Measurements from ENCODE around the gene RNF41.

The RNF41 gene

GRCh38 chr12:56208006-56208405 is 13.7 kb downstream of the RNF41 start:
- no peak for DNase-seq

DNA sequence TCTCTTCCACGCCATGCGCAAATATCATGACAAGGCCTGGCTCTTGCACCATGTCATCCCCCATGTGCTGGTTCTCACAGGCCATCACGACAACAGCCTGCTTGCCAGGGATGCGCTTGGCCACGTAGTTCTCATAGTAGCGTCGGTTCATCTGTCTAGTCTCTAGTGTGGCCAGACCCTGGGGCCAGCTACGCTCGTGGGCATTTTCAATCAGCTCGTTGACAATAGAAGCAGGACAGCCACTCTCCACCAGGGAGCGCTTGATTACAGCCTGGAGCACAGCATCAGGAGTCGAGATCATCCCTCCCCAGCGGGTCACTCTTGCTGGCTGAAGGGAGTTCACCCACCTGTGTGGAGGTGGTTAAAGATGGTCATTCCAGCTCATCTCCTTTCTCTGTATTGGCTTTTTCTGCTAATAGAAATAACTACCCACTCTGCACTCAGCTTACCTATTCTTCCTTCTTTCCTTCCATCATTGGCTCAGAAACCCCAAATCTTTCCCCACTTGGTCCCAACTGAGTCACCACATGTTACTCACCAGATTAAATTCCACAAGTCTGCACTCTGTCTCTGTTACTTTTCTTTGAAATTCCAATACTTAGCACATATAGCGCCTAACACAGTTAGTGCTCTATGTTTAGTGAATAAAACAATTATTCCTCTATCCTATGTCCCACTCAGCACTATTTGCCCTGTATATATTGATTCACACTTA is 15.1 kb downstream of the RNF41 start:
- DNase-seq, result peak; percentile 50

GRCh38 chr12:56205445-56205844 is 16.3 kb downstream of the RNF41 start:
- no peak for DNase-seq

DNA sequence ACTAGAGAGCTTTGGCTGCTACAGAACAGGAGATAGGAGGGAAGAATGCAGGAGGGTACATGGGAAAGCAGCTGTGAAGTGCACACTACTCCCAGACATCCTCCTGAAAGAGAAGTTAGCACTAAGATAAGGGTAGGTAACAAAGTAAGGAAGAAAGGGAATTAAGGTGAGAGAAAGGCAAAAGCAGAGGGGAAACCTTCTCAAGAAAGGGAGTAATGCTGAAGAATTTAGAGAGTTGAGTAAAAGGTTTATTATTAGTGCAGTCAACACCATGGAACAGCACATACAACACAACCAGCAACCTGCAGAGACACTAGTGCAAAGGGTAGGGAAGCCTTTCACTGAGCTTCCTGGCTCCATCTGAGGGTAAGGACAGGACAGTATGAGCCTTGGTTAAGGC is 17.4 kb downstream of the RNF41 start:
- DNase-seq, result no peak

DNA sequence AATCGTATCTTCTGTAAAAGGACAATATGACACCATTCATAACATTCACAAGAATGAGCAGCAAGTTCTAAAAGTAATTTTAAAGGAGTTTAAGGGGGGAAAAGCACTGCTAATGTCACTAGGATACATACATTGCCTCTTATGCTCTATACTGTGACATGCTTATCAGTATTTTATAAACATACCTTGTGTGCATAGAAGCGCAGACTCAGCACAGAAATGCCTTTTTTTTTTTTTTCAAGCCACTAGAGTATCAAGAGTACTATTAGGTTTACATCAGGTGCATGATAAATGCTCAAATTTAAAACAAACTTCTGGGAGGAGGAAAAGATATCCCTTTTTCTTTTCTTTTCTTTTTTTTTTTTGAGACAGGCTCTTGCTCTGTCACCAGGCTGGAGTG is 18.9 kb downstream of the RNF41 start:
- DNase-seq, result no peak

- no peak for DNase-seq
Measured at GRCh38 chr12:56202366-56202765, 19.4 kb downstream of the RNF41 start.

DNA sequence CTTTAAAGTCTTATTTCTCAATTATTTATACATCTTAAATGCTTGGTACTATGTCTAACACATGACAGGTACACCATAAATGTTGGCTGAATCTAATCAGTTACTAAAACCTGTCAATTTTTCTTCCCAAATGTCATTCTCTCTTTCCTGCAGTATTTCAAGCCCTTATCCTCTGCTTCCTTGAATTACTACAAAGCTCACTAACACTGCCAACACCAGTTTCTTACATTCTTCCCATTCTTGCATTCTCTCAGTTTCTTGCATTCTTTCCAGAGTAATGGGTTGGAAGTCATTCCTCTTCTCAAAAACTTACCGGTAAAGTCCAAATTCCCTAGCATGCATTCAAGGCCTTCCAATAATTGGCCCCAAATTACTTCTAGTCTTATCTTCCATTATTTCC is 22.9 kb downstream of the RNF41 start:
- peak; percentile 10 for DNase-seq

DNA sequence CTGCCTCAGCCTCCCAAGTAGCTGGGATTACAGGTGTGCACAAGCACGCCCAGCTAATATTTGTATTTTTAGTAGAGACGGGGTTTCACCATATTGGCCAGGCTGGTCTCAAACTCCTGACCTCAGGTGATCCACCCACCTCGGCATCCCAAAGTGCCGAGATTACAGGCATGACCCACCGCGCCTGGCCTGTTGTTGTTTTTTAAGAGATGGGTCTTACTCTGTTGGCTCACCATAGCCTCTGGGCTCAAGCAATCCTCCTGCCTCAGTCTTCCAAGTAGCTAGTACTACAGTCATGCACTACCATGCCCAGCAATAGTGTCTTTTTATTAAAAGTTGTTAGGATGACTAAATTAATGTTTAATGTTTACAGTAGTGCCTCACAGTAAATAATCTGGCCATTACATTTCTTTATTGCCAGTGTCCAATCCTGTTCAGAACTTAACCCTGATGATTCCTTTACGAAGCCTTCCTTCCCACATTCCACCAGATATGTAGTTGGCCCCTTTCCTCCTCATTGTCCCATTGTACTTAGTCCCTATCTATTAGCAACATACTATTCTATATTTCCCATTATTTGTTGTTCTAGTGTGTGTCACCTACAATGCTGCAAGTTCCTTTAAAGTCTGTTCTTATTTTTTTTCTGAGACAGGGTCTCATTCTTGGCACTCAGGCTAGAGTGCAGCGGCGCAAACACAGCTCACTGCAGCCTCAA is 23.6 kb downstream of the RNF41 start:
- DNase-seq, result no peak

DNA sequence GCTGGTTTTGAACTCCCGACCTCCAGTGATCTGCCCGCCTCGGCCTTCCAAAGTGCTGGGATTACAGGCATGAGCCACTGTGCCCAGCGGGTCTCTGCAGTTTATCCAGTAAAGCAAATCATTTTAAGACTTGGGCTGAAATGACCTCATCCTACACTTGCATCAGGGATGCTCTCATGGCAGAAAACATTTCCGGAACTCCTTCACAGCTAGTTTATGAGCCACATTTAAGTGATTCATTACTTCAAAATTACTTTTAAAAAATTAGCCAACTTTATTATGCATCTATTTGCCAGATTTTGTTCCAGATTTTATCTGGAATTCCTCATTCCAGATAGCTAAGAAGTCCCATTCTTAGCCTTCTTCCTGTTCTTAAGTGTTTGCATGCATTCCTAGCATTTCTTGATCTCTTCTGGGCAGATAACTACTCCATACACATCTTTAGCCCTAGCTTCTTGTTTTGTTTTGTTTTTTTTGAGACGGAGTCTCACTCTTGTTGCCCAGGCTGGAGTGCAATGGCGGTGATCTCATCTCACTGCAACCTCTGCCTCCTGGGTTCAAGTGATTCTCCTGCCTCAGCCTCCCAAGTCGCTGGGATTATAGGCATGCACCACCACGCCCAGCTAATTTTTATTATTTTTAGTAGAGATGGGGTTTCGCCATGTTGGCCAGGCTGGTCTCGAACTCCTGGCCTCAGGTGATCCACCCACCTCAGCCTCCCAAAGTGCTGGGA is 24.7 kb downstream of the RNF41 start:
- peak; percentile 93 for DNase-seq

GRCh38 chr12:56193025-56193578 is 28.6 kb downstream of the RNF41 start:
- peak; percentile 83 for DNase-seq

GRCh38 chr12:56192582-56192981 is 29.1 kb downstream of the RNF41 start:
- DNase-seq, result no peak

- DNase-seq, result no peak
Measured at GRCh38 chr12:56190695-56191155, 31.0 kb downstream of the RNF41 start.

GRCh38 chr12:56189918-56190694 is 31.6 kb downstream of the RNF41 start:
- DNase-seq, result peak; percentile 85

GRCh38 chr12:56189099-56189917 is 32.4 kb downstream of the RNF41 start, which contains the start of gene SMARCC2:
Gene SMARCC2, minus strand, starts transcription at chr12:56189483. Its CDS starts 22 bp downstream, at chr12:56189461.
- peak; percentile 86 for DNase-seq

- no peak for DNase-seq
Measured at GRCh38 chr12:56188778-56189098, 33.0 kb downstream of the RNF41 start.

DNA sequence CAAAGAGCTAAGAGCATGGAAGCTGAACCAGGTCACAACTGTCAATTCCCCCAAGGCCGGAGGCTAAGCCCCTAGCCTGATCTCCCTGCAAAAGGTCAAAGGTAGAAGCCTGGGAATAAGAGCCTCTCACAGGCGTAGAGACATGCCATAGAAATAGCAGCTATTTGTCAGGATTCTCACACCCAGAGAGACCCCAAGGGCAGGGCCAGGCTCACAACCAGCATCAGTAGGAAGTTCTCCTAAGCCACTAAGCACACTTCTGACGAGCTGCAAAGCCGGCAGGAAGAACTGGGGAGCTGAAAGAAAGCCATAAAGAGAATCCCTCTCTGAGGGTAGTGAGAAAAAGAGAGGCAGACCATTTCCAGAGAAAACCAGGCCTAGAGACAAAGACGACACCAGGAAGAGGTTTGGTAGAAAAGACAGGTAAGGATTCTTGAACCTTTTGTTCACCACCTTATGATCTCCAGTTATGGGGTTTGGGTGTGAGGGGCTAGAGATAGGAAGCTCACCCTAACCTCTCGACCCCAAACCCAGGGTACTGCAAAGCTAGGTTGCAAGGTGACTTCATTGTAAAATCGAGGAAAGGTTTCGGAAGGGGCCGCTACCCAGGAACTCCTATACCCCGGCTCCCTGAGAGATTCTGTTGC is 33.5 kb downstream of the RNF41 start:
- no peak for DNase-seq

DNA sequence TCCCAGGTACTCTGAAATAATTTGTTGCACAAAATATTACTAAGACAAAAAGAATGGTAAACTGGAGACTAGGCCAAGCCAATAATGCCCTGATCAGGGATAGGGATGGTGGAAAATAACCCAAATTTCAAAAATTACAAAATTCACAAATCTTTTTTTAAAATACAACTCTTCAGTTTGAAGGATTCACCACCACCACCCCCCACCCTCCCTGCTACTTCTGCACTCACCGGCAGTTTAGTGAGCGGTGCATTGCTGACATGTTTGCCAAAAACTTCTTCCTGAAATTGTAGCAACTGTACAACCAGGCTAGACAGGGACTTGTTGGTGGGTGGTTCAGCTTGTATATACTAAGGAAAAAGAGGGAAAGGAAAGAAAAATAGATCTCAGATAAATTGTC is 34.8 kb downstream of the RNF41 start:
- no peak for DNase-seq

DNA sequence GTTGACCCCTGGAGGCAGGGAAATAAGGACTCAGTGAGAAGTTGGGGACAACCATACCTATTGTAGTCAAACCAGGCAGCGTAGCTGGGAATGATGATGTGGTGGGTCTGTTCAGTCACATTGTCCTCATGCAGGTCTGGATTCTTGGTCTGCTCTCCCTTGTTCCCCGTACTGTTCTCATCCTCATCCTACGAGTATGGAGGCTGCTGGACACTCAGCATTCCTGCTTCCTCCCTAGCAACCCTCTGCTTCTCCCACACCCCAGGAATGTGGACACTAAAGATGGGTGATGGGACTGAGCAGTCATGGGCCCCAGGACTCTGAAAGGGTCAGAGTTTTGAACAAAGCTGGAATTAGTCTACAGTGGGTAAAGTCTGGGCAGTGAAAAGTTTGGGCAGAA is 43.4 kb downstream of the RNF41 start:
- DNase-seq, result no peak

DNA sequence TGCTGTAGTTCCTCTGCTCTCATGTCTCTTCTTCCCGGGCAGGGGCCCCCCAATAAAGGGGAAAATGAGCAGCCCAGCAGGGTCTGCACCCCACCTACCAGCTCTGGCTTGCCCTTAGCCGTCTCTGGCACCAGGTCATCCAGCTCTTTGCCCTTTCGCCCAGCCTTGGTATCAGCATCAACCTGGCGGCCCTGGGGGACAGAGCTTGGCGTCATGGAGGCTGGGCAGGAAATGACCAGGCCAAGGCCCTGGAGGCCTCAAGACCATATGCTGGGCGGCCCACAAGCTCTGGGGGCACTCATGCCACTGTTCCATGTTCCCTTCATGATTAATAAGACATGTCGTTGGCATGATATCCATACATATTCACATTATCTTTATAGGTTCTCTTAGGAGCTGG is 48.9 kb downstream of the RNF41 start:
- no peak for DNase-seq

- DNase-seq, result no peak
Measured at GRCh38 chr12:56169229-56169759, 52.4 kb downstream of the RNF41 start.

DNA sequence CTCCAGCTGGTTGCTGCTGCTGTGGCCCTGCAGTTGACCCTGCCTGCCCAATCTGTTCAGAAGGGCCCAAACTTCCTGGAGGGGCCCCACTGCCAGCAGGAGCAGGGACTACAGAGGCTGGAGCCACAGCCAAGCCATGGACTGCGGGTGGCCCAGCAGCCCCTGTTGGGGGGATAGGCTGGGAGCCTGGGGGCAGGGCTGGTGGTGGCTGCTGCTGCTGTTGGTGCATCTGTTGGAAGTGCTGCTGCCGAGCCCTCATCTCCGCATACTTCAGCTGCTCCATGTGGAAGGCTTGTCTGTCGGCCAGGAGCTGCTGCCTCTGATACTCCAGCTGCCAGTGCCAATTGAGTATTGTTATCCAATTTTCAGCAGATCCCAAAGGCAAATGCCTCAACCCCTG is 56.4 kb downstream of the RNF41 start:
- no peak for DNase-seq
